ENCODE results near the gene GSG1L. TPM values are rescaled to one million over a fixed set of nuclear protein-coding genes. Genes with fewer than 3 reads are reported as not detected.

The GSG1L gene
- polyA plus RNA-seq (2013, experiment 1 of 2; ENCODE audit: insufficient read length): not detected
- polyA plus RNA-seq (2013, experiment 2 of 2; ENCODE audit: insufficient read length): 0.16 TPM

GRCh38 chr16:28063591-28064061 lies at the start of gene GSG1L:
Gene GSG1L (minus strand): TSS chr16:28063714. CDS start chr16:28063424, 290 bp downstream.
- DNase-seq: no peak

- DNase-seq: no peak
These were observed 49.4 kb upstream of the GSG1L start for GRCh38 chr16:28112908-28113307.

- DNase-seq: no peak
These were observed 47.5 kb upstream of the GSG1L start for GRCh38 chr16:28110977-28111376.

GRCh38 chr16:28110479-28110878 lies 47.0 kb upstream of the GSG1L start:
- no peak for DNase-seq

- DNase-seq: no peak
These were observed 46.6 kb upstream of the GSG1L start for GRCh38 chr16:28110074-28110473.

- no peak for DNase-seq
These were observed 45.2 kb upstream of the GSG1L start for GRCh38 chr16:28108590-28109247.

GRCh38 chr16:28107232-28107631 lies 43.7 kb upstream of the GSG1L start:
- DNase-seq: no peak

GRCh38 chr16:28106467-28107215 lies 43.1 kb upstream of the GSG1L start:
- DNase-seq: no peak

GRCh38 chr16:28105954-28106353 lies 42.4 kb upstream of the GSG1L start:
- DNase-seq: no peak

GRCh38 chr16:28105297-28105696 lies 41.8 kb upstream of the GSG1L start:
- DNase-seq: no peak

- DNase-seq: no peak
These were observed 40.9 kb upstream of the GSG1L start for GRCh38 chr16:28104404-28104803.

GRCh38 chr16:28103516-28104170 lies 40.1 kb upstream of the GSG1L start:
- DNase-seq: no peak

- DNase-seq: no peak
These were observed 38.0 kb upstream of the GSG1L start for GRCh38 chr16:28101533-28101890.

GRCh38 chr16:28100810-28101532 lies 37.5 kb upstream of the GSG1L start:
- no peak for DNase-seq

GRCh38 chr16:28098959-28099945 lies 35.7 kb upstream of the GSG1L start:
- no peak for DNase-seq

- DNase-seq: no peak
These were observed 34.9 kb upstream of the GSG1L start for GRCh38 chr16:28098171-28098958.

GRCh38 chr16:28096983-28097899 lies 33.7 kb upstream of the GSG1L start:
- no peak for DNase-seq

GRCh38 chr16:28093385-28093725 lies 29.8 kb upstream of the GSG1L start:
- DNase-seq: no peak

- DNase-seq: no peak
These were observed 29.3 kb upstream of the GSG1L start for GRCh38 chr16:28092721-28093384.
